Spleen (tissue), 13 donors: ENCODE measurements around the gene PXMP4. TPM values are rescaled to one million over a fixed set of nuclear protein-coding genes. Genes with fewer than 3 reads are reported as not detected.

Experiments
- DNase-seq: peaks from one replicate; pipeline ENCODE4 v3.0.0-alpha.2; 2020
- H3K27ac ChIP-seq, 8 donors: fragments of 200-600 bp; sonication (generic) in 7 of 8; 1 replicate in 4 of 8; 2 replicates in 4 of 8; pipeline versions ENCODE4 v1.5.0 to v1.8.0; 2016 to 2021; ENCODE audit warnings: inconsistent platforms in 4 of 8, mild to moderate bottlenecking in 4 of 8, moderate library complexity in 1 of 8
- H3K27me3 ChIP-seq, 7 donors: fragments of 200-600 bp; sonication (generic) in 6 of 7; replicated peaks in 1 of 7; 1 replicate in 4 of 7; 2 replicates in 3 of 7; pipeline versions ENCODE4 v1.5.0 to v1.8.0; 2016 to 2021; ENCODE audit warnings: inconsistent platforms in 3 of 7, mild to moderate bottlenecking in 1 of 7
- H3K36me3 ChIP-seq, 6 donors: fragments of 200-600 bp; sonication (generic) in 5 of 6; 1 replicate in 4 of 6; 2 replicates in 2 of 6; pipeline versions ENCODE4 v1.5.0 to v1.8.0; 2016 to 2021; ENCODE audit warnings: inconsistent platforms in 2 of 6
- H3K4me1 ChIP-seq, 6 donors: fragments of 200-600 bp; sonication (generic) in 5 of 6; 1 replicate in 3 of 6; 2 replicates in 3 of 6; pipeline versions ENCODE4 v1.5.0 to v1.8.0; 2016 to 2021; ENCODE audit warnings: inconsistent platforms in 3 of 6
- H3K4me3 ChIP-seq, 8 donors: fragments of 200-600 bp; sonication (generic) in 7 of 8; 1 replicate in 4 of 8; 2 replicates in 4 of 8; pipeline versions ENCODE4 v1.5.0 to v1.8.0; 2016 to 2021; ENCODE audit warnings: inconsistent platforms in 4 of 8, mild to moderate bottlenecking in 4 of 8, moderate library complexity in 2 of 8
- H3K9me3 ChIP-seq, 8 donors: fragments of 200-600 bp; sonication (generic) in 7 of 8; 1 replicate in 4 of 8; 2 replicates in 4 of 8; pipeline versions ENCODE4 v1.5.0 to v1.8.0; 2016 to 2021; ENCODE audit warnings: inconsistent platforms in 4 of 8
- POLR2A ChIP-seq, 3 donors: fragments of 450-650 bp; IDR thresholded peaks; one replicate each; pipeline ENCODE4 v1.5.1; 2017; ENCODE audit warnings: antibody characterized with exemption in 3 of 3, mild to moderate bottlenecking in 1 of 3
- POLR2AphosphoS5 ChIP-seq, 3 donors: sonication (generic); formaldehyde crosslinking; IDR thresholded peaks; one replicate each; pipeline ENCODE4 v1.5.1; 2017; ENCODE audit warnings: antibody characterized with exemption in 3 of 3
- WGBS, 5 donors: extraction: QIAGEN DNeasy Blood & Tissue Kit in 3 of 5; methylation state at CpG; one replicate each; pipeline versions ENCODE4 v1.1.5 to v1.1.7; 2013 to 2018; 5-methylcytosine and 5-hydroxymethylcytosine counted together
- intact Hi-C: fragments of 100-400 bp; cut with DNase I; formaldehyde crosslinking; loops from one replicate; pipeline ENCODE4 v1.15.0; 2023; ENCODE audit warnings: low total_unique reads
- long read RNA-seq, 2 donors: transcript quantifications; one replicate each; lab custom pipeline, GENCODE V29; 2026
- polyA plus RNA-seq, 3 donors: library from polyadenylated mRNA; stranded (reverse); fragments of 200-250 nt; gene quantifications; one replicate each; pipeline ENCODE4 v1.2.1, GENCODE V29; 2013
- total RNA-seq, 7 donors: library from RNA; depleted of rRNA in 3 of 7; stranded (reverse); fragments of >200 nt in 3 of 7; fragmentation: NEBNext Ultra II Directional in 4 of 7; extraction: Animal tissue kit (Norgen Biotek cat#: 25700) in 4 of 7; gene quantifications; one replicate each; pipeline versions ENCODE4 v1.1.0 to v1.2.1, GENCODE V29; 2016 to 2021
- TF ChIP-seq, protein P1 (sequence below), 11 experiments: fragments of 200-600 bp in 7 of 11; fragments of 450-650 bp in 4 of 11; sonication (generic) in 4 of 11; IDR thresholded peaks in 8 of 11; conservative IDR thresholded peaks in 3 of 11; 1 replicate in 7 of 11; 2 replicates in 4 of 11; pipeline versions ENCODE4 v1.4.0 to v1.8.0; 2016 to 2021; ENCODE audit warnings: antibody characterized with exemption in 11 of 11, inconsistent platforms in 4 of 11, mild to moderate bottlenecking in 1 of 11
- donor health status: healthy with polysubstance abuse.
- donor health status: DM: no; HTN: no; CAD: no; lungs with moderate emphysema.
- donor health status: DM: no; HTN: no; CAD: no.
- donor health status: Bipolar disorder and iron deficiency.
- donor health status: healthy.
- donor health status: DM: no; HTN: no; CAD: no.
- donor health status: DM: yes; HTN: yes; CAD: no.

The PXMP4 gene, protein sequence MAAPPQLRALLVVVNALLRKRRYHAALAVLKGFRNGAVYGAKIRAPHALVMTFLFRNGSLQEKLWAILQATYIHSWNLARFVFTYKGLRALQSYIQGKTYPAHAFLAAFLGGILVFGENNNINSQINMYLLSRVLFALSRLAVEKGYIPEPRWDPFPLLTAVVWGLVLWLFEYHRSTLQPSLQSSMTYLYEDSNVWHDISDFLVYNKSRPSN
- total RNA-seq = 10 to 100 TPM in 1 of 7 donors, 1 to 10 TPM in 6; 6.1 to 14.4 (median 7.5) TPM
- 1 to 10 TPM; 2.1 to 3.4 (median 3.4) TPM for polyA plus RNA-seq
- long read RNA-seq, donor 1, full-length matches to known transcripts = 5 of 5 reads
- long read RNA-seq, donor 1, partial matches to known transcripts = 0 of 5 reads
- long read RNA-seq, donor 1, other reads (novel, unspliced or antisense) = 0 of 5 reads
- long read RNA-seq, donor 2, full-length matches to known transcripts = 4 of 4 reads
- long read RNA-seq, donor 2, partial matches to known transcripts = 0 of 4 reads
- long read RNA-seq, donor 2, other reads (novel, unspliced or antisense) = 0 of 4 reads

DNA sequence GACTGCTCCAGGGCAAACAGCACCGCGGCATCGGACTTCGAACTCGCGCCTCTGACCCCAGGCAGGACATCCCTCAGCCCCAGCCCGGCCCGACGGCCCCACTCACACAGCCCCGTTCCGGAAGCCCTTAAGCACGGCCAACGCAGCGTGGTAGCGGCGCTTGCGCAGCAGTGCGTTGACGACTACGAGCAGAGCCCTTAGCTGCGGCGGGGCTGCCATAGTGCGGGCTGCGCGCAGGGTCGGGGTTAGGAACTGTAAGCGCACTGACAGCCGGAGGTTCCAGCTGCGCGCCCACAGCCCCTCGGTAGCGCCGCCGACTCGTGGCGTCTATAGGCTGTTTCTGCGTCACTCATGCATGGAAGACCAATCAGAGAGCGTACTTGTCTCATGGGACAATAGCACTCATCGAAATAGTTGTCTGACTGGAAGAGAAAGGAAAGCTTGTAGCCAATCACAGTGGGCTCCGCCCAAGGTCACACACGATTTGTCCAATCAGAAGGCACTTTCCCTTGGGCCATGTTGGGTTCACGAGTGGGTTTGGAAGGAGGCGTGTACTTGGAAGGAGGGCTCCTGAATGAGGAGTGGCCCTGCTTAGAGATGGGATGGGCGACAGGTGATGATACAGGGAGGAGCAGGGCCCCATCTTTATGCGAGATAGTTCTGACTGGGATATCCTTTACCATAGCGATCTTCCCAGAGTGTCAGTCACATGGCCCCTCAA, at the start of gene PXMP4:
Gene PXMP4, minus strand, starts transcription at position 322 of the 721 bp plus-strand sequence. Its CDS starts 103 bp downstream, at position 219.
- WGBS, 5 donors = 2 to 15% (median 3%) methylated on average over 8 to 46 of the region's 46 CpGs

DNA sequence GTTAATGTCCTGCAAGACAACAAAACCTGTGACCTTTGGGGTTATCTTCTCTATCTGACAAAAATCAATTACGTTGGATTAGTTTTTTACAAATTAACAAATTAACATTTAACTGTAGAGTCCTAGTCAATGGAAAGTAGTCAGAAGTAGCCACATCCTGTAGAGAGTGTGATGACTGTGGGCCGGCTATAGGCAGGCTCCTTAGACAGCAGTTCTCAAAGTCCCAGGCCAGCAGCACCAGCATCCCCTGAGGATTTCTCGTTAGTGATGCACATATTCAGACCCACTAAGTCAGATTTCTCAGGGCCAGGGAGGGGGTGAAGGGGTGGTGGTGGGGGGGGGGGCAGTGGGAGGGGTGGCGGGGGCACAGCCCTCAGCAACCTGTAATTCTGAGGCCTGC, 48.9 kb upstream of the PXMP4 start:
- Histone ChIP-seq H3K36me3 (peaks cover 0 to 90% (median 14%) of the 10 kb centered on the region in 6 donors), H3K4me1 (peaks cover 0 to 7% (median 0%) of the 10 kb centered on the region in 6 donors), H3K27ac (no peak overlapping the region), H3K4me3 (no peak overlapping the region), H3K9me3 (no peaks in the 10 kb centered on the region), H3K27me3 (no peaks in the 10 kb centered on the region)
- DNase-seq = no peak
- intact Hi-C loops = no loop called here
- TF ChIP-seq POLR2AphosphoS5 (IDR thresholded peaks at IDR 0.05) (no peak), POLR2A (IDR thresholded peaks at IDR 0.05) (no peak)
- TF ChIP-seq, protein P1, sequence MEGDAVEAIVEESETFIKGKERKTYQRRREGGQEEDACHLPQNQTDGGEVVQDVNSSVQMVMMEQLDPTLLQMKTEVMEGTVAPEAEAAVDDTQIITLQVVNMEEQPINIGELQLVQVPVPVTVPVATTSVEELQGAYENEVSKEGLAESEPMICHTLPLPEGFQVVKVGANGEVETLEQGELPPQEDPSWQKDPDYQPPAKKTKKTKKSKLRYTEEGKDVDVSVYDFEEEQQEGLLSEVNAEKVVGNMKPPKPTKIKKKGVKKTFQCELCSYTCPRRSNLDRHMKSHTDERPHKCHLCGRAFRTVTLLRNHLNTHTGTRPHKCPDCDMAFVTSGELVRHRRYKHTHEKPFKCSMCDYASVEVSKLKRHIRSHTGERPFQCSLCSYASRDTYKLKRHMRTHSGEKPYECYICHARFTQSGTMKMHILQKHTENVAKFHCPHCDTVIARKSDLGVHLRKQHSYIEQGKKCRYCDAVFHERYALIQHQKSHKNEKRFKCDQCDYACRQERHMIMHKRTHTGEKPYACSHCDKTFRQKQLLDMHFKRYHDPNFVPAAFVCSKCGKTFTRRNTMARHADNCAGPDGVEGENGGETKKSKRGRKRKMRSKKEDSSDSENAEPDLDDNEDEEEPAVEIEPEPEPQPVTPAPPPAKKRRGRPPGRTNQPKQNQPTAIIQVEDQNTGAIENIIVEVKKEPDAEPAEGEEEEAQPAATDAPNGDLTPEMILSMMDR (IDR thresholded peaks at IDR 0.05 in 8 of 11, conservative IDR thresholded peaks at IDR 0.05 in 3 of 11) = no peak
- WGBS, 5 donors = 76 to 91% (median 85%) methylated on average over 4 of the region's 4 CpGs

More for the DNA sequence above, at the start of gene PXMP4:
- H3K36me3 ChIP-seq = peaks cover 0 to 6% (median 0%) of the 10 kb centered on the region in 6 donors
- peak; percentile 94 for DNase-seq
- H3K9me3 ChIP-seq = no peaks in the 10 kb centered on the region
- TF ChIP-seq, protein P1 (IDR thresholded peaks at IDR 0.05 in 8 of 11, conservative IDR thresholded peaks at IDR 0.05 in 3 of 11) = peak in 2 of 11 experiments; percentile 5 to 33
- TF ChIP-seq POLR2AphosphoS5 (IDR thresholded peaks at IDR 0.05) = peak; percentile 83 to 92 (median 90)
- TF ChIP-seq POLR2A (IDR thresholded peaks at IDR 0.05) = peak in 1 of 3 donors; percentile 15
- H3K4me3 ChIP-seq = peak within 1 kb of the TSS; percentile 60 to 96 (median 81)
- peak within 1 kb of the TSS; percentile 24 to 89 (median 80) for H3K27ac ChIP-seq
- H3K27me3 ChIP-seq = no peaks in the 10 kb centered on the region
- intact Hi-C loops = no loop called here
- peaks cover 11 to 44% (median 23%) of the 10 kb centered on the region in 6 donors for H3K4me1 ChIP-seq

DNA sequence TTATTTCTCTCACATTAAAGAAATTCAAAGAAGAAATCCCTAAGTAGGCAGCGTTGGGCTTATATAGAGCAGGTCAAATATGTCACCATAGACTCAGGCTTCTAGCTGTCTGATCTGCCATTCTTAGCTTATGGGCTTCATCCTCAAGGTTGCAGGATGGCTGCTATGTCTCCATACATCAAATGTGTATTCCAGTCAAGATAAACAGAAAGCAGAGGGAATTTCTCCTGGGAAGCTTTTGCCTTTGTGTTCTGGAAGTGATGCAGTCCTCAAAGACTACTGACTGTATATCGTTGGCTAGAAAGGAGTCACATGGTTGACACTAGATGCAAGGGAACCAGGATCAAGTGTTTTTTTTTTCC, 47.6 kb upstream of the PXMP4 start:
- Histone ChIP-seq H3K4me1 (no peaks in the 10 kb centered on the region), H3K27ac (no peak overlapping the region), H3K27me3 (no peaks in the 10 kb centered on the region), H3K36me3 (peaks cover 0 to 92% (median 14%) of the 10 kb centered on the region in 6 donors), H3K9me3 (no peaks in the 10 kb centered on the region), H3K4me3 (no peak overlapping the region)
- WGBS, 5 donors = 89 to 100% (median 95%) methylated on average over 2 of the region's 2 CpGs
- no peak for DNase-seq
- intact Hi-C loops = no loop called here
- TF ChIP-seq POLR2A (IDR thresholded peaks at IDR 0.05) (no peak), POLR2AphosphoS5 (IDR thresholded peaks at IDR 0.05) (no peak)
- TF ChIP-seq, protein P1 (IDR thresholded peaks at IDR 0.05 in 8 of 11, conservative IDR thresholded peaks at IDR 0.05 in 3 of 11) = no peak
